Keratinocyte (primary cell): ENCODE measurements around the gene DLG2. TPM values are rescaled to one million over a fixed set of nuclear protein-coding genes. Genes with fewer than 3 reads are reported as not detected.

Experiments
- DNase-seq: peaks from one replicate; pipeline ENCODE4 v3.0.0-alpha.2; 2011; ENCODE audit warnings: low read depth, missing footprints, low spot score
- FAIRE-seq: peaks from 2 replicates; lab custom pipeline; 2011; peaks lifted over from hg19 to GRCh38; lab: Jason Lieb, UNC
- H2AFZ ChIP-seq: 2 replicates; pipeline ENCODE4 v1.6.0; 2012; ENCODE audit warnings: low read length, control low read depth, inconsistent platforms; ENCODE audit not compliant: control insufficient read depth
- H3K27ac ChIP-seq: 2 replicates; pipeline ENCODE4 v1.5.1; 2011; ENCODE audit warnings: low read length; ENCODE audit not compliant: control insufficient read depth, insufficient read depth
- H3K27me3 ChIP-seq: 3 replicates; pipeline ENCODE4 v1.6.0; 2011; ENCODE audit warnings: low read length; ENCODE audit not compliant: control insufficient read depth, insufficient read depth; ENCODE audit errors: extremely low read depth
- H3K36me3 ChIP-seq, 2 experiments: 2 replicates in 1 of 2; 3 replicates in 1 of 2; pipeline ENCODE4 v1.5.1; 2011; ENCODE audit warnings: low read length in 2 of 2, mild to moderate bottlenecking in 1 of 2; ENCODE audit not compliant: control insufficient read depth in 2 of 2, insufficient read depth in 2 of 2; ENCODE audit errors: extremely low read depth in 1 of 2
- H3K4me1 ChIP-seq: 3 replicates; pipeline ENCODE4 v1.5.1; 2011; ENCODE audit warnings: low read length; ENCODE audit not compliant: control insufficient read depth, insufficient read depth; ENCODE audit errors: extremely low read depth
- H3K4me2 ChIP-seq: 3 replicates; pipeline ENCODE4 v1.6.0; 2011; ENCODE audit warnings: low read depth, low read length; ENCODE audit not compliant: control insufficient read depth, insufficient read depth; ENCODE audit errors: extremely low read depth
- H3K4me3 ChIP-seq, 3 experiments: fragments of 200-600 bp in 1 of 3; sonication (generic) in 1 of 3; 2 replicates in 2 of 3; 3 replicates in 1 of 3; pipeline ENCODE4 v1.5.1; 2011 to 2016; ENCODE audit warnings: low read length in 3 of 3, mild to moderate bottlenecking in 3 of 3, control low read depth in 2 of 3, inconsistent platforms in 1 of 3, low read depth in 1 of 3, mixed read lengths in 1 of 3, mixed run types in 1 of 3, moderate library complexity in 1 of 3; ENCODE audit not compliant: control insufficient read depth in 2 of 3, insufficient read depth in 2 of 3; ENCODE audit errors: extremely low read depth in 1 of 3
- H3K79me2 ChIP-seq: 2 replicates; pipeline ENCODE4 v1.6.0; 2012; ENCODE audit warnings: low read length; ENCODE audit not compliant: control insufficient read depth, insufficient read depth
- H3K9ac ChIP-seq: 3 replicates; pipeline ENCODE4 v1.6.0; 2011; ENCODE audit warnings: low read length; ENCODE audit not compliant: control insufficient read depth, insufficient read depth; ENCODE audit errors: extremely low read depth
- H3K9me1 ChIP-seq: 3 replicates; pipeline ENCODE4 v1.6.0; 2011; ENCODE audit warnings: low read length; ENCODE audit not compliant: control insufficient read depth, insufficient read depth; ENCODE audit errors: extremely low read depth
- H3K9me3 ChIP-seq: 2 replicates; pipeline ENCODE4 v1.5.1; 2012; ENCODE audit warnings: low read depth, low read length; ENCODE audit not compliant: control insufficient read depth
- H4K20me1 ChIP-seq: 3 replicates; pipeline ENCODE4 v1.6.0; 2011; ENCODE audit warnings: low read length; ENCODE audit not compliant: control insufficient read depth, insufficient read depth; ENCODE audit errors: extremely low read depth
- CTCF ChIP-seq, 3 experiments: IDR thresholded peaks in 1 of 3; conservative IDR thresholded peaks in 1 of 3; optimal IDR thresholded peaks in 1 of 3; 2 replicates in 2 of 3; 3 replicates in 1 of 3; pipeline versions ENCODE3 to v1.5.1; 2011; ENCODE audit warnings: low read length in 3 of 3, mild to moderate bottlenecking in 3 of 3, moderate library complexity in 2 of 3, control low read depth in 1 of 3, inconsistent platforms in 1 of 3; ENCODE audit not compliant: insufficient read depth in 2 of 3; ENCODE audit errors: extremely low read depth in 1 of 3
- EZH2 ChIP-seq: IDR thresholded peaks from one replicate; pipeline ENCODE4 v1.6.1; 2012; ENCODE audit warnings: inconsistent platforms, mild to moderate bottlenecking, low read length, moderate library complexity
- dilution Hi-C: fragments of 300-500 bp; cut with MboI; formaldehyde crosslinking; loops from one replicate; pipeline ENCODE4 v1.7.0; 2020; ENCODE audit warnings: low sequenced_read_pairs; ENCODE audit not compliant: extremely low pct_ligation_motif_present
- polyA plus RNA-seq, 5 experiments: library from polyadenylated mRNA; depleted of rRNA in 3 of 5; stranded (reverse) in 3 of 5; stranded (forward) in 1 of 5; unstranded in 1 of 5; fragments of >200 nt; gene quantifications; 1 replicate in 1 of 5; 2 replicates in 3 of 5; 3 replicates in 1 of 5; pipeline versions ENCODE4 v1.2.1 to v1.2.3, GENCODE V29; 2011 to 2012; ENCODE audit warnings: missing spikeins in 2 of 5, low read depth in 1 of 5, low replicate concordance in 1 of 5

Gene DLG2
- polyA plus RNA-seq, 1 donor (not counting 4 experiments of a cell fraction or from before 2014, with no cell fraction given), result 0.55 TPM

GRCh38 chr11:83574519-83574918 lies 2052.6 kb downstream of the DLG2 start:
- FAIRE-seq (peak; percentile 76), DNase-seq (peak; percentile 41)

GRCh38 chr11:83572581-83573496 lies 2054.3 kb downstream of the DLG2 start:
- no peak overlapping the region for H3K4me3 ChIP-seq
- H3K27me3 ChIP-seq, result no peaks in the 10 kb centered on the region
- no peaks in the 10 kb centered on the region for H4K20me1 ChIP-seq
- H3K9ac ChIP-seq, result no peak overlapping the region
- no peaks in the 10 kb centered on the region for H3K9me3 ChIP-seq
- no peak for DNase-seq
- no peaks in the 10 kb centered on the region for H3K9me1 ChIP-seq
- peaks cover 24% of the 10 kb centered on the region for H3K4me1 ChIP-seq
- no peak for FAIRE-seq
- H3K79me2 ChIP-seq, result no peaks in the 10 kb centered on the region
- H3K27ac ChIP-seq, result peak overlapping the region; percentile 38
- no peak overlapping the region for H3K4me2 ChIP-seq
- H2AFZ ChIP-seq, result no peak overlapping the region
- no peak for TF ChIP-seq CTCF (optimal IDR thresholded peaks at IDR 0.05 in 1 of 3, IDR thresholded peaks at IDR 0.05 in 1 of 3, conservative IDR thresholded peaks at IDR 0.05 in 1 of 3; ENCODE audit: extremely low read depth in 1 of 3, insufficient read depth in 2 of 3, low read length in 3 of 3)
- TF ChIP-seq EZH2, result no peak
- H3K36me3 ChIP-seq, result no peaks in the 10 kb centered on the region
- dilution Hi-C loops, result no loop called here

More at GRCh38 chr11:83574519-83574918, 2052.6 kb downstream of the DLG2 start:
- dilution Hi-C loops, result no loop called here
- H3K27ac ChIP-seq, result peak overlapping the region; percentile 11
- H3K4me1 ChIP-seq, result peaks cover 24% of the 10 kb centered on the region
- H3K9me1 ChIP-seq, result no peaks in the 10 kb centered on the region
- H3K4me3 ChIP-seq, result no peak overlapping the region
- H3K79me2 ChIP-seq, result no peaks in the 10 kb centered on the region
- H3K27me3 ChIP-seq, result no peaks in the 10 kb centered on the region
- H3K36me3 ChIP-seq, result no peaks in the 10 kb centered on the region
- peak overlapping the region; percentile 12 for H3K4me2 ChIP-seq
- H3K9ac ChIP-seq, result no peak overlapping the region
- H2AFZ ChIP-seq, result peak overlapping the region; percentile 40
- no peaks in the 10 kb centered on the region for H3K9me3 ChIP-seq
- TF ChIP-seq EZH2 (no peak), CTCF (optimal IDR thresholded peaks at IDR 0.05 in 1 of 3, IDR thresholded peaks at IDR 0.05 in 1 of 3, conservative IDR thresholded peaks at IDR 0.05 in 1 of 3; ENCODE audit: extremely low read depth in 1 of 3, insufficient read depth in 2 of 3, low read length in 3 of 3) (no peak)
- H4K20me1 ChIP-seq, result no peaks in the 10 kb centered on the region
